Breast epithelium (tissue), 3 donors: ENCODE results near the gene VIT.

Experiments
- CTCF ChIP-seq, 3 donors: fragments of 450-650 bp; IDR thresholded peaks; one replicate each; pipeline ENCODE4 v1.5.1; 2016 to 2017; ENCODE audit warnings: antibody characterized with exemption in 3 of 3, mild to moderate bottlenecking in 3 of 3, moderate library complexity in 3 of 3
- POLR2A ChIP-seq: fragments of 450-650 bp; IDR thresholded peaks from one replicate; pipeline ENCODE4 v1.6.1; 2016; ENCODE audit warnings: antibody characterized with exemption, mild to moderate bottlenecking, moderate library complexity

GRCh38 chr2:36695746-36696415 lies 626 bp upstream of the VIT start:
- no peak for TF ChIP-seq POLR2A
- TF ChIP-seq CTCF (IDR thresholded peaks at IDR 0.05) = no peak
